MCF 10A (cell line): ENCODE results near the gene SDR42E2. TPM values are rescaled to one million over a fixed set of nuclear protein-coding genes. Genes with fewer than 3 reads are reported as not detected.

Source experiments
- BruUV-seq: library from RNA; stranded (reverse); fragments of 400-500 nt; replicated peaks from 2 replicates; lab custom pipeline; 2021; lab: Mats Ljungman, UMichigan
- CTCF ChIA-PET: fragments of 300-600 bp; sonication (Branson Sonifier 250); formaldehyde crosslinking; extraction: SDS; loops from one replicate; lab custom pipeline; 2021; ENCODE audit warnings: antibody characterized with exemption, inconsistent platforms; lab: Yijun Ruan, JAX
- POLR2A ChIA-PET: fragments of 300-600, 350-650 bp; sonication (Branson Sonifier 250); formaldehyde crosslinking; extraction: SDS; loops from one replicate; lab custom pipeline; 2020; ENCODE audit warnings: antibody characterized with exemption, inconsistent platforms; lab: Yijun Ruan, JAX
- DNase-seq: peaks from one replicate; pipeline ENCODE4 v3.0.0-alpha.2; 2018; ENCODE audit not compliant: unreplicated experiment
- H3K27ac Mint-ChIP-seq: one replicate; pipeline ENCODE4 v1.8.0; 2022; ENCODE audit warnings: mild to moderate bottlenecking, low read depth, mixed read lengths; ENCODE audit not compliant: unreplicated experiment
- H3K27me3 Mint-ChIP-seq: one replicate; pipeline ENCODE4 v1.8.0; 2022; ENCODE audit warnings: mixed read lengths; ENCODE audit not compliant: insufficient read depth, unreplicated experiment
- H3K36me3 Mint-ChIP-seq: one replicate; pipeline ENCODE4 v1.8.0; 2022; ENCODE audit warnings: mild to moderate bottlenecking, moderate library complexity, mixed read lengths; ENCODE audit not compliant: insufficient read depth, unreplicated experiment
- H3K4me1 Mint-ChIP-seq: one replicate; pipeline ENCODE4 v1.8.0; 2022; ENCODE audit warnings: mixed read lengths; ENCODE audit not compliant: insufficient read depth, unreplicated experiment
- H3K4me3 Mint-ChIP-seq: one replicate; pipeline ENCODE4 v1.8.0; 2022; ENCODE audit warnings: mild to moderate bottlenecking, moderate library complexity, mixed read lengths; ENCODE audit not compliant: unreplicated experiment
- H3K9me3 Mint-ChIP-seq: one replicate; pipeline ENCODE4 v1.8.0; 2022; ENCODE audit warnings: mixed read lengths; ENCODE audit not compliant: unreplicated experiment
- CTCF ChIP-seq: fragments of 200-600 bp; IDR thresholded peaks from one replicate; pipeline ENCODE4 v1.8.0; 2022; ENCODE audit warnings: antibody characterized with exemption, mild to moderate bottlenecking; ENCODE audit not compliant: unreplicated experiment
- intact Hi-C: fragments of 100-400 bp; cut with micrococcal nuclease; formaldehyde crosslinking; loops from 2 replicates; pipeline ENCODE4 v1.14.1; 2022
- total RNA-seq: library from RNA; stranded (reverse); gene quantifications from 2 replicates; pipeline ENCODE4 v1.2.3, GENCODE V29; 2022

The SDR42E2 gene
- total RNA-seq, 1 experiment from 2014 or later, result not detected

DNA sequence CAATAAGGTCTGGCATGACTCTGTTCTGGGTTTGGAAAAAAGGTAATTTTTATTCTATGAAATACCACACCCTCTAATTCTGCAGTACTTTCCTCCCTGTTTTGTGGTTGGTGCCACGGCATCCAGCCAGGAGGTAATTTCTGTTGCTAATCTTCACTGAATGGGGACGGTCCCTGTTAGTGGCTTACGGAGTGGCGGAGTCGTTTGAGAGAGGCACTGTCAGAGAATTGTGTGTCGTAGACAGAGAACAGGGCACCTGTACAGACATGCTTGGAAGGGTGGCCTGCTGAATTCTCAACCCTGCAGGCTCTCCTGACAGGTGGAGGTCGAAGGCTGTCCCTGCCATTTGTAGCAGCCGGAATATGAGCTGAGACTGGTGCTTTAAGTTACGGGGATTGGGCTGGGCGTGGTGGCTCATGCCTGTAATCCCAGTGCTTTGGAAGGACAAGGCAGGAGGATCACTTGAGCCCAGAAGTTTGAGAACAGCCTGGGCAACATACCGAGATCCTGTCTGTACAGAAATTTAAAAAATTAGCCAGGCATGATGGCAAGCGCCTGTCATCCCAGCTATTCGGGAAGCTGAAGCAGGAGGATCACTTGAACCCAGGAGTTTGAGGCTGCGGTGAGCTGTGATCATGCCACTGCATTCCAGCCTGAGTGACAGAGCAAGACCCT, 77.0 kb downstream of the SDR42E2 start:
- Mint-ChIP-seq H3K9me3 (no peaks in the 10 kb centered on the region), H3K4me3 (no peak overlapping the region), H3K27me3 (no peaks in the 10 kb centered on the region), H3K4me1 (peaks cover 7% of the 10 kb centered on the region), H3K27ac (no peak overlapping the region), H3K36me3 (peaks cover 35% of the 10 kb centered on the region)
- BruUV-seq, result no TSS peak
- TF ChIP-seq CTCF, result no peak
- DNase-seq, result no peak
- ChIA-PET POLR2A (interaction anchor here (0.6 to 1.3 kb wide), 6 partner anchors 12 to 59 kb away, joined by 3 to 8 read pairs (median 4); partner anchors contain the start of gene EEF2K), CTCF (interaction anchor here (0.5 to 1.2 kb wide), 7 partner anchors 11 to 1052 kb away, joined by 3 to 6 read pairs (median 4); no protein-coding TSS in a partner anchor)
- intact Hi-C loops, result no loop called here

DNA sequence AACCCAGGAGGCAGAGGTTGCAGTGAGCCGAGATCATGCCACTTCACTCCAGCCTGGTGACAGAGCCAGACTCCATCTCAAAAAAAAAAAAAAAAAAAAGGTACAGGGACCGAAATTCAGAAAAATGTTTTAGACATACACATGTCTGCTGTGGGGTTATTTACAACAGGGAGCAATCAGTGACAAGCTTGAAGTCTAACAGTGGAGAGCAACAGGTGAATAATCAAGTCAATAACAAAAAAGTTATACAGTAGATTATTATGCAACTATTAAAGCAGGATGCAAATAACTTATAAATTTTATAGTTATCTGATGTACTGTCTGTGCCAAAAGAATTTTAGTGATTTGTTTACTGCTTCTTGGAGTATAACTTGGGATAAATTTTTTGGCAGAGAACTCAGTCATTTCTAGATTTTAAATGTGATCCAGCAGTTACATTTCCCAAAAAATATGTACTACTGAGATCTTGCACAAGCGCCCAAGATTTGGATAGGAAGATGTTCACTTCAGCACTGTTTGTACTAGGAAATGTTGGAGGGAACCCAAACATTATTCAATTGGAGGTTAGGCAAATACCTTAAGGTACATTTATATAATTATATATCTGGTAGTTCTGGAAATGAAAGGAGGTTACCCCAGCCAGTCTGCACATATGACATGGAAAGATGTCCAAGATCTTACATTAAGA, 77.9 kb downstream of the SDR42E2 start:
- Mint-ChIP-seq H3K9me3 (no peaks in the 10 kb centered on the region), H3K27ac (no peak overlapping the region), H3K4me3 (no peak overlapping the region), H3K36me3 (peaks cover 38% of the 10 kb centered on the region), H3K4me1 (peaks cover 7% of the 10 kb centered on the region), H3K27me3 (no peaks in the 10 kb centered on the region)
- no peak for TF ChIP-seq CTCF
- CTCF ChIA-PET, result interaction anchor here (0.5 to 0.8 kb wide), 2 partner anchors 57 to 63 kb away, joined by 3 to 4 read pairs; partner anchors contain the start of gene POLR3E
- intact Hi-C loops, result no loop called here
- DNase-seq, result peak; percentile 47
- BruUV-seq, result no TSS peak
- POLR2A ChIA-PET, result interaction anchor here (0.6 to 2.6 kb wide), 7 partner anchors 12 to 276 kb away, joined by 3 to 10 read pairs (median 4); partner anchors contain the start of genes EEF2K and POLR3E

Other genes with a start within 250 kb of the SDR42E2 start
- 199 and 207 TPM in 2 replicates for gene UQCRC2, start 209.1 kb upstream of the SDR42E2 start, total RNA-seq
- not detected in 2 replicates for gene PDZD9, start 161.4 kb upstream of the SDR42E2 start, total RNA-seq
- gene MOSMO, start 154.4 kb upstream of the SDR42E2 start, total RNA-seq, result 16.4 and 17.1 TPM in 2 replicates
- gene VWA3A, start 70.0 kb upstream of the SDR42E2 start, total RNA-seq, result 0.12 TPM in 1 of 2 replicates, not detected in the other
- gene EEF2K, start 43.8 kb downstream of the SDR42E2 start, total RNA-seq, result 15.0 and 15.9 TPM in 2 replicates
- gene POLR3E, start 134.9 kb downstream of the SDR42E2 start, total RNA-seq, result 53.2 and 73.8 TPM in 2 replicates
- 20.0 and 23.9 TPM in 2 replicates for gene CDR2, start 212.1 kb downstream of the SDR42E2 start, total RNA-seq